Activated naive CD4-positive, alpha-beta T cell treated with anti-CD3 and anti-CD28 coated beads, Interleukin-2, amount 10 ng/mL, durations not matched to agents 7 days and 5 days (primary cell): Measurements from ENCODE around the gene GUSB.
A peak's percentile ranks its signal among the peaks of the same experiment; 100 is the strongest.
"Not testable (repeated sequence)": the region's sequence is repeated elsewhere in the genome, so short reads cannot be mapped to it uniquely, and the experiment has no call there.

Source experiments
- CTCF ChIA-PET: fragments of 350-600 bp; sonication (Branson Sonifier 250); formaldehyde crosslinking; loops from one replicate; lab custom pipeline; 2021; ENCODE audit warnings: antibody characterized with exemption; lab: Charles Lee
- DNase-seq: peaks from one replicate; pipeline ENCODE4 v3.0.0-alpha.2; 2020
- H3K27ac Mint-ChIP-seq: one replicate; pipeline ENCODE4 v1.8.0; 2021; ENCODE audit warnings: mild to moderate bottlenecking, moderate library complexity, mixed read lengths
- H3K27me3 Mint-ChIP-seq: one replicate; pipeline ENCODE4 v1.8.0; 2021; ENCODE audit warnings: mild to moderate bottlenecking, mixed read lengths
- H3K36me3 Mint-ChIP-seq: one replicate; pipeline ENCODE4 v1.8.0; 2021; ENCODE audit warnings: mixed read lengths
- H3K4me1 Mint-ChIP-seq: one replicate; pipeline ENCODE4 v1.8.0; 2021; ENCODE audit warnings: mixed read lengths
- H3K4me3 Mint-ChIP-seq: one replicate; pipeline ENCODE4 v1.8.0; 2021; ENCODE audit warnings: mild to moderate bottlenecking, moderate library complexity, mixed read lengths
- H3K9me3 Mint-ChIP-seq: one replicate; pipeline ENCODE4 v1.8.0; 2021; ENCODE audit warnings: mixed read lengths

GUSB gene

DNA sequence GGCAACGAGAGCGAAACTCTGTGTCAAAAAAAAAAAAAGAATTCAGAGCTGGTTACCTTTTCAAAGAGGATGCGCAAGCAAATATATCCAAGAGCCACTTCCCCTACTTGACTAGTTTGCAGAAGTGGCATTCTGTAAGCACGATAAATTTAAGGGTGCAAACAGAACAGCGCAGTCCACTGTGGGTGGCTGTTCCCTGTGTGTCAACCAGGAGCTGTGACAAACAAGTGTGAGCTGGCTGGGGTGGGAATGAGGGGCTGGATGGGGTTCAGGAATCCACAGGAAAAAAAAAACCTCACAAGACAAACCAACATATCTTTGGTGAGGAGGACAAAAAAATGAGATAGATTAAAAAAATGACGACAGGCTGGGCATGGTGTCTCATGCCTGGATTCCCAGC lies 15.9 kb downstream of the GUSB start:
- Mint-ChIP-seq H3K4me3 (no peak overlapping the region), H3K36me3 (peaks cover 58% of the 10 kb centered on the region), H3K27ac (no peak overlapping the region), H3K27me3 (no peaks in the 10 kb centered on the region), H3K9me3 (no peaks in the 10 kb centered on the region), H3K4me1 (no peaks in the 10 kb centered on the region)
- no peak for DNase-seq
- CTCF ChIA-PET: no interaction called here

DNA sequence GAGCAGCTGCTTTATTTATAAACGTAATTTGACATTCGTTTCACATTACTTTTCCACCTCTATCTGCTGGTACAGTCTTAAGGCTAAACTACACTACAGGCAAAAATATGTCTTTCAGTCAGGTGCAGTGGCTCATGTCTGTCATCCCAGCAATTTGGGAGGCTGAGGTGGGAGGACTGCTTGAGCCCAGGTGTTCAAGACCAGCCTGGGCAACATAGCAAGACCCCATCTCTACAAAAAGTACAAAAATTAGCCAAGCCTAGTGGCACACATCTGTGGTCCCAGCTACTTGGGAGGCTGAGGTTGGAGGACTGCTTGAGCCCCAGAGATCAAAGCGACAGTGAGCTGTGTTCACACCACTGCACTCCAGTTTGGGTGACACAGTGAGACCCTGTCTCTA lies 17.3 kb downstream of the GUSB start:
- H3K9me3 Mint-ChIP-seq, DNase-seq, CTCF ChIA-PET, H3K27ac Mint-ChIP-seq, H3K4me1 Mint-ChIP-seq, H3K27me3 Mint-ChIP-seq, H3K4me3 Mint-ChIP-seq: not testable (repeated sequence)
- H3K36me3 Mint-ChIP-seq: peaks cover 51% of the 10 kb centered on the region

DNA sequence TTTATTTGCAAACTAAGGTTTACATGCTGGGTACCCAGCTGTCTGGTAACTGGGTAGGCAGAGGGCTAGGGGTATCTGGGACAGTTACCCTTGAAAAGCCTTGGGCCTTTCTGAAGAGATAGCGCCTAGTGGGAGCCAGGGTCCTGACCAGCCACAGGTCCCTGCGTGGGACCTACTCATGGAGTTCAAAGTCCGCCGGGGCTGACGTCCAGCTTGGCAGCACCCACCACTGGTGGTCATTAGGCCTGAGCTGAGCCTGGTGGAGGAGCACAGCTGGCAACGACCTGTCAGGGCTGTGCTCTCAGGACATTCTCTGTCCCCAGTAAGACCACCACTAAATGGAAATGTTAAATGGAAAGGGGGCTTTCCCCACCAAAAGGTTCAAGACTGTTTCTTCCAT lies 20.0 kb downstream of the GUSB start:
- peaks cover 43% of the 10 kb centered on the region for H3K36me3 Mint-ChIP-seq
- DNase-seq: no peak
- H3K27me3 Mint-ChIP-seq: no peaks in the 10 kb centered on the region
- no peaks in the 10 kb centered on the region for H3K4me1 Mint-ChIP-seq
- H3K27ac Mint-ChIP-seq: no peak overlapping the region
- no peak overlapping the region for H3K4me3 Mint-ChIP-seq
- CTCF ChIA-PET: no interaction called here
- no peaks in the 10 kb centered on the region for H3K9me3 Mint-ChIP-seq

DNA sequence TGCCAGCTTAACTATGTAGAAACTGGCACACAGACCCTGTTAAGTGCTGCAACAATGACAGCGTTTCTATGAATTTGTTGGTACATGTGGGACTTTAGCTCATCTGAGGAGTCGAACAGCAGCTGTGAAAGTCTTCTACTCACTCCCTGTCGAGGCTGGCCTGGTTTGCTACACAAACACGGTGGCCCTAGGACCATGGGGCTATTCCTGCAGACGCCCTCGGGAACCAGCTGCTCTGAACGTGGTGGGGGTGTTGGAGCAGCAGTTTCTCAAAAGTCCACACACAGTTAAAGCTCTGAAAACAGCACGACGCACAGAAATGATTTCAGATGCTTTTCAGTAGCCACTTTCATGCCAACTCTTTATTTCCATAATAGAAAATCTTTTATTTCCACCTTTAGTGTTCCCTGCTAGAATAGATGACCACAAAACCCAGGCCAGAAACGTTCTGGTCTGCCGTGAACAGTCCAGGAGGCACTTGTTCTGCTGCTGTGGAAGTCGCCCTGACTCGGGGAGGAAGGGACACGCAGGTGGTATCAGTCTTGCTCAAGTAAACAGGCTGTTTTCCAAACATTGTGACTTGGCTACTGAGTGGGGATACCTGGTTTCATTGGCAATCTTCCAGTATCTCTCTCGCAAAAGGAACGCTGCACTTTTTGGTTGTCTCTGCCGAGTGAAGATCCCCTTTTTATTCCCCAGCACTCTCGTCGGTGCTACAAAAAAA lies 21.5 kb downstream of the GUSB start:
- H3K4me3 Mint-ChIP-seq: no peak overlapping the region
- peaks cover 36% of the 10 kb centered on the region for H3K36me3 Mint-ChIP-seq
- no peaks in the 10 kb centered on the region for H3K27me3 Mint-ChIP-seq
- no peak for DNase-seq
- CTCF ChIA-PET: no interaction called here
- no peaks in the 10 kb centered on the region for H3K4me1 Mint-ChIP-seq
- H3K27ac Mint-ChIP-seq: no peak overlapping the region
- no peaks in the 10 kb centered on the region for H3K9me3 Mint-ChIP-seq

DNA sequence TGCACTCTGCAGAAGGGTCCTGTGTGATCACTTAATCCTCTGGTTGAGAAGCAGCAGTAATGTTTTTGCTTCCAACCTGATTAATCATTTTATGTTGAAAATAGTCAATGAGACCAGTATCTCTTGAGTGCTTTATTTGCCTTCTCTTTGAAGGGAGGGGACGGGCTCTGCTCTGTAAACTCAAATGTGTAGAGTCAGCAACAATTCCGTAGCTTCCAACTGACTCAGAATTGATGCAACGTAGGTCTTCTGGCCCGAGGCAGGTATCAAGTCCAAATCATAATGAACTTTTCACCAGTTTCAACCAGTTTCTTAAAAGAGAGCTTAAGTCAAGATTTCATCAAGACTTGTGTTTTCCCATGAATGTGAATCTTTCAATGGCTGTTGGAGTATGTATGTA lies 26.3 kb downstream of the GUSB start:
- Mint-ChIP-seq H3K4me3 (no peak overlapping the region), H3K36me3 (peaks cover 20% of the 10 kb centered on the region), H3K4me1 (no peaks in the 10 kb centered on the region), H3K27me3 (no peaks in the 10 kb centered on the region), H3K9me3 (no peaks in the 10 kb centered on the region), H3K27ac (no peak overlapping the region)
- CTCF ChIA-PET: no interaction called here
- no peak for DNase-seq

DNA sequence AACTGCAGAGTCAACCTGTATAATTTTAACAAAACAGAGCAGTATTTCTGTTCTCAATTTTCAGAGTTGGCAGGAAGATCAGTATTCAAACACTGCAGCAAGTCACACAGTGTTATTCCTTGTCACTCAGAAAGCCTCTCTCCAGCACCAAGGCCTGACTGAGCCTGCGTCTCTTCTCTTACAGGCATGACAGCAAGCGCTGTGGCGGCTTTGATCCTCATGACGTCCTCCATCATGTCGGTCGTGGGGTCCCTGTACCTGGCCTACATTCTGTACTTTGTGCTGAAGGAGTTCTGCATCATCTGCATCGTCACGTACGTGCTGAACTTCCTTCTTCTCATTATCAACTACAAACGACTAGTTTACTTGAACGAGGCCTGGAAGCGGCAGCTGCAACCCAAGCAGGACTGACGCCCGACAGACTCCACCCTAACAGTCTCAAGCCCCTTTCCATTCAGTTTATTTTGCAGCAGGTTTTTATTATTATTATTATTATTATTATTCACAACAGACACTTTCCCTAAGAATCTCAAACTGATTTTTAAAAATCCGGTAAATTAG lies 28.0 kb downstream of the GUSB start:
- H3K27me3 Mint-ChIP-seq: no peaks in the 10 kb centered on the region
- no peak overlapping the region for H3K4me3 Mint-ChIP-seq
- H3K27ac Mint-ChIP-seq: no peak overlapping the region
- H3K4me1 Mint-ChIP-seq: no peaks in the 10 kb centered on the region
- no peaks in the 10 kb centered on the region for H3K9me3 Mint-ChIP-seq
- peaks cover 17% of the 10 kb centered on the region for H3K36me3 Mint-ChIP-seq
- CTCF ChIA-PET: no interaction called here
- DNase-seq: no peak

DNA sequence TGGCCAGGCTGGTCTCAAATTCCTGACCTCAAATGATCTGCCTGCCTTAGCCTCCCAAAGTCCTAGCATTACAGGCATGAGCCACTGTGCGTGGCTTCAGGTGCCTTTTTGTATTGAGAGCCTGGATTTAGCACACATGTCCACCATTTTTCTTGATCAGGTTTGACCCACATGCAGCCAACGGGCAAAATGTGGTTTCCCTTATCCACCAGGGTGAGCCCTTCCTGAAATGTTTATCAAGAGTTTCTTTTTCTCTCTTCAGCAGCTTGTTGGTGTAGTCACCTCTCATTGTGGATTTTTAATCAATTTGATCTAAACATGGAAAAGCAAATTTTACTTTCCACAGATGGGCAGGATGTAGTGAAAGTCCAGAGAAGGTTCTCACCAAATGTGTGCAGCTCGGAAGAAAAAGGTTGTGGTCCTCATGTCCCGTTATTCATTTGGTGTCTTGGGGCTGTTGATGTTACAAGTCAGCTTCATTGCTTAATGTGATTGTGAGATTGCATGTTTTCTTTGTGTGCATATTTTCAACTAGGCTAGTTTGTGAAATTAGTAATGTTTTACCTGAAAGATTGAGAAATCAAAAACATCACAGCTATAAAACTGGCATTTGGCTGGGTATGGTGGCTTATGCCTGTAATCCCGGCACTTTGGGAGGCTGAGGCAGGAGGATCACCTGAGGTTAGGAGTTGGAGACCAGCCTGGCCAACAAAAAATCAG lies 28.9 kb downstream of the GUSB start:
- Mint-ChIP-seq H3K27me3 (no peaks in the 10 kb centered on the region), H3K4me1 (no peaks in the 10 kb centered on the region), H3K27ac (no peak overlapping the region), H3K4me3 (no peak overlapping the region), H3K36me3 (peaks cover 17% of the 10 kb centered on the region), H3K9me3 (no peaks in the 10 kb centered on the region)
- CTCF ChIA-PET: interaction anchor here (0.6 kb wide), 1 partner anchor 60 kb away, joined by 3 read pairs; no protein-coding TSS in a partner anchor
- DNase-seq: no peak

DNA sequence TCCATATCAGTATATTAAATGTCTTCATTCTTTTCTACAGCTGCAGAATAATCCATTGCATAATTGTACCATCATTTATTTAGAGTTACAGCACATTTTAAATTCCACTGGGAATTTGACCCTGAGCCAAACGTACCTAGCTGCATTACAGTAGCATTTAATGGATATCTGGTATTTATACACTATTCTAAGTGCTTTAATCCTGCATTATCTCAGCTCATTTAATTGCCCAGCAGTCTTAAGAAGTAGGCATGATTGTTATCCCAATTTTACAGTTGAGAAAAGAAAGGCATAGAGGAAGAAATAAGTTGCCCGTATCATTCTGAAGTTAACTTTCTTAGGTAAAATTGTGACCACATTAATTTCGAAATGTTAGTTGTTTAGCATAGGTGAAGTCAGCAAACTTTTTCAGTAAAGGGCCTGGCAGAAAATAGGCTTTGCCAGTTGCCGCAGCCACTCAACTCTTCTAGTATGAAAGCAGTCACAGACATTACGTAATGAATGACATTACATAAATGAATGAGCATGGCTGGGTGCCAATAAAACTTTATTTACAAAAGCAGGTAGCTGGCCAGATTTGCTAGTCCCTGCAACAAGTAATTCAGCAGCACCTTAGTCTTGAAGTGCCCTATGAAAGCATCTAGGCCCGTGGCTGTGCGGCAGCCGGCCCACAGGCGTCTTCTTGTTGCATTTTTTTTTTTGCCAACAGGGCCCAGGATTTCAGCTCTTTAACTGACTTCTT lies 30.0 kb downstream of the GUSB start:
- no peak for DNase-seq
- CTCF ChIA-PET: interaction anchor here (0.6 kb wide), 1 partner anchor 61 kb away, joined by 3 read pairs; no protein-coding TSS in a partner anchor
- no peaks in the 10 kb centered on the region for H3K9me3 Mint-ChIP-seq
- H3K4me1 Mint-ChIP-seq: peaks cover 1% of the 10 kb centered on the region
- no peaks in the 10 kb centered on the region for H3K27me3 Mint-ChIP-seq
- no peak overlapping the region for H3K4me3 Mint-ChIP-seq
- peak overlapping the region; percentile 19 for H3K27ac Mint-ChIP-seq
- H3K36me3 Mint-ChIP-seq: peaks cover 14% of the 10 kb centered on the region

DNA sequence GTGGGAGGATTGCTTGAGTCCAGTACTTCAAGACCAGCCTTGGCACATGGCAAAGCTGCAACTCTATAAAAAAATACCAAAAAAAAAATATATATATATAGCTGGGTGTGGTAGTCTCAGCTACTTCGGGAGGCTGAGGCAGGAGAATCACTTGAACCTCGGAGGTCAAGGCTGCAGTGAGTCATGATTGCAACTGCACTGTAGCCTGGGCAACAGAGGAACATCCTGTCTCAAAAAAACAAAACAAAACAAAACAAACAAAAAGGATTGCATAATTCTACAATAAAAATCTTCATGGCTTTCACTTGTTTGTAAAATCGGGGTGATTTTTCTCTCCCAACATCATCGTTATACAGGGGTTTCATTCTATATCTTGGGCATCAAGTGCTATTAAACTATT lies 35.1 kb downstream of the GUSB start:
- DNase-seq: no peak
- no peaks in the 10 kb centered on the region for H3K27me3 Mint-ChIP-seq
- peaks cover 2% of the 10 kb centered on the region for H3K4me1 Mint-ChIP-seq
- no peak overlapping the region for H3K4me3 Mint-ChIP-seq
- H3K9me3 Mint-ChIP-seq: no peaks in the 10 kb centered on the region
- no peak overlapping the region for H3K27ac Mint-ChIP-seq
- CTCF ChIA-PET: no interaction called here
- no peaks in the 10 kb centered on the region for H3K36me3 Mint-ChIP-seq

DNA sequence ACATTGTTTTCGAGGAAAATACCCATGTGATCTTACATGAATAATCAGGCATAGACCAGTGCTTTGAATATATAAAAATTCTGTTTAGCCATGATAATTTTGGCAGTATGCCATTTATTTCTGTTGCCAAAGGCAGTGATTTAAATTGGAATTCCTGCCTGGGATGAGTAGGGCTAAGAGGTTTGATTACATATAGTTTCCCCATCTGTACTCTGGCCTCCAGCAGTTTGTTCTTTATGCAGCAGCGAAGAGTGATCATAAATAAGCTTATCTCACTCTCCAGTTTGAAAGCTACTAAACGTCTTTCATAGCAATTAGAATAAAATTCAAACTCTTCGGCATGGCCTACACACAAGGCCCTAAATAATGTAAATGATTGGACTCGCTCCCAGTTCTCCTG lies 36.2 kb downstream of the GUSB start:
- H3K27ac Mint-ChIP-seq, H3K9me3 Mint-ChIP-seq, CTCF ChIA-PET, H3K27me3 Mint-ChIP-seq, H3K36me3 Mint-ChIP-seq, H3K4me3 Mint-ChIP-seq, DNase-seq, H3K4me1 Mint-ChIP-seq: not testable (repeated sequence)

DNA sequence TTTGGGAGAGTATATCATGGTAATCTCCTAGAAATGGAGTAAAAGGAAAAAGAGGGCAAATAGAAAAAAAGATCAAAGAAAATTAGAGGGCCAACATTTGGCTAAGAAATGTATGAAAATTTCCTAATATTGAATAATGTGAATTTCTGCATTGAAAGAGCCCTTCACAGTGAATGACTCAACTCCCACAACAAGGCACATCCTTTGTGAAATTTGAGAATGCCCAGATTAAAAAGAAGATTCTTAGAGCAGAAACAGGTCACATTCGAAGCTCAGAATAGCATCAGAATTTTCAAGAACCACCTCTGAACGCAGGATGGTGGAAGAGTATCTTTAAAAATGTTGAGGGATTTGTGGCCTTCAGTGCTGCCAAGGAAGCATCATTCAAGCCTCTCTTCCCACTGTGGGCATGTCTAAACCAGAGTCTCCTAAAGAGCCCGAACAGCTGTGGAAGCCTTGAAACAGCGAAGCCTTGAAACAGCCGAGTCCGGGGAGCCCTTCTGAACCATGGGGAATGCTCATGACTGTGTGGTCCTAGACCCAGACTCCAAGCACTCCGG lies 43.6 kb downstream of the GUSB start:
- H3K4me1 Mint-ChIP-seq: no peaks in the 10 kb centered on the region
- H3K9me3 Mint-ChIP-seq: no peaks in the 10 kb centered on the region
- CTCF ChIA-PET: no interaction called here
- no peak overlapping the region for H3K27ac Mint-ChIP-seq
- H3K4me3 Mint-ChIP-seq: no peak overlapping the region
- H3K27me3 Mint-ChIP-seq: no peaks in the 10 kb centered on the region
- peaks cover 20% of the 10 kb centered on the region for H3K36me3 Mint-ChIP-seq
- no peak for DNase-seq

DNA sequence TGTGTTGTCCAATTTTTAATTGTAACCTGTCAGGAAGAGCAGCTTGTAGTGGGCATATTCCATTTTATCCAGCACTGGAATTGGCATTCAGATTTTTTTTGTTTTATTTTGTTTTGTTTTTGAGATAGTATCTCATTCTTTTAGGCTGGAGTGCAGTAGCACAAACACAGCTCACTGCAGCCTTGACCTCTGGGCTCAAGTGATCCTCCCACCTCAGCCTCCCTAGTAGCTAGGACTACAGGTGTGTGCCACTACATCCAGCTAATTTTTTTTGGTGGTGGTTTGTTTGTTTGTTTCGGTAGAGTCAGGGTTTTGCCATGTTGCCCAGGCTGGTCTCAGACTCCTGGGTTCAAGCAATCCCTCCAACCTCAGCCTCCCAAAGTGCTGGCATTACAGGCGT lies 44.7 kb downstream of the GUSB start:
- no peaks in the 10 kb centered on the region for H3K4me1 Mint-ChIP-seq
- H3K36me3 Mint-ChIP-seq: peaks cover 20% of the 10 kb centered on the region
- DNase-seq: no peak
- no peak overlapping the region for H3K4me3 Mint-ChIP-seq
- no peaks in the 10 kb centered on the region for H3K9me3 Mint-ChIP-seq
- CTCF ChIA-PET: no interaction called here
- H3K27ac Mint-ChIP-seq: no peak overlapping the region
- H3K27me3 Mint-ChIP-seq: no peaks in the 10 kb centered on the region

DNA sequence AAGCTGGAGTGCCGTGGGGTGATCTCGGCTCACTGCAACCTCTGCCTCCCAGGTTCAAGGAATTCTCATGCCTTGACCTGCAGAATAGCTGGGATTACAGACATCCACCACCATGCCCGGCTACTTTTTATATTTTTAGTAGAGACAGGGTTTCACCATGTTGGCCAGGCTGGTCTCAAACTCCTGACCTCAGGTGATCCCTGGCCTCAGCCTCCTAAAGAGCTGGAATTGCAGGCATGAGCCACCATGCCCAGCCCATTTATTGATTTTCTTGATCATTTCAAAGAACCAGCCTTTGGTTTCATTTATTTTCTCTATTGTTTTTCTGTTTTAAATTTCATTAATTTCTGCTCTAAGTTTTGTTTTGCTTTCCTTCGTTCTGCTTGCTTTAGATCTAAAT lies 50.3 kb downstream of the GUSB start:
- H3K4me3 Mint-ChIP-seq: no peak overlapping the region
- H3K36me3 Mint-ChIP-seq: peaks cover 4% of the 10 kb centered on the region
- DNase-seq: no peak
- H3K27me3 Mint-ChIP-seq: no peaks in the 10 kb centered on the region
- no peaks in the 10 kb centered on the region for H3K4me1 Mint-ChIP-seq
- H3K9me3 Mint-ChIP-seq: no peaks in the 10 kb centered on the region
- H3K27ac Mint-ChIP-seq: no peak overlapping the region
- CTCF ChIA-PET: no interaction called here
